K562 (cell line): ENCODE results near the gene GPR176.

Source experiments
- ETS2 ChIP-seq: IDR thresholded peaks from 2 replicates; pipeline ENCODE4 v1.6.1; 2016; ENCODE audit warnings: borderline replicate concordance, missing genetic modification characterization, mild to moderate bottlenecking, moderate library complexity, missing compliant biosample characterization; ENCODE audit not compliant: poor library complexity, severe bottlenecking
- HDGF ChIP-seq: fragments of 450-650 bp; IDR thresholded peaks from 2 replicates; pipeline ENCODE4 v1.6.1; 2016
- IRF2 ChIP-seq: sonication (generic); formaldehyde crosslinking; IDR thresholded peaks from 2 replicates; pipeline ENCODE4 v1.8.1; 2022; ENCODE audit warnings: mild to moderate bottlenecking, missing genetic modification reagents

DNA sequence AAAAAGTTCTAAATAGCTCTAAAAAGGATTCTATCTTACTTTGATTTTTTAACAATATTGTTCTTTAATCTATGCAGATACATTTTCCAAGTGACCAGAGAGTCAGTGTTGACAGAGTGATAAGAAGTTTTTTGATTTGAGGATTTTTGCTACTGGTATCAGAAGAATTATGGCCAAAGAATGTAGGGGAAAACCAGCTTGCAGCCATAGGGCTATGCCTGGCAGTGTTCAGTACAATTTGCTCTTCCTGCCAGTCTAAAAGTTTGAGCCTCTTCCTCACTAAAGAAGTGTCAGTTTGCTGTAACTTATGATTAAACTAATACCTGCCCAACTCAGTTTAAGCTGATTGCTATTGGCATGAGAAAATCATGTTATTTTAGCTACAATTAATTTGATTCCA lies 102.2 kb downstream of the GPR176 start:
- TF ChIP-seq IRF2 (no peak), HDGF (no peak), ETS2 (no peak)
